Neural cell (in vitro differentiated cells): ENCODE results near the gene PLCB1.

Source experiments
- EP300 ChIP-seq: fragments of 450-650 bp; conservative IDR thresholded peaks from 2 replicates; pipeline ENCODE4 v1.6.1; 2014; ENCODE audit warnings: antibody characterized with exemption, mild to moderate bottlenecking, moderate library complexity; ENCODE audit not compliant: poor library complexity, severe bottlenecking
- EZH2 ChIP-seq: fragments of 200-600, 300-800 bp; shearing (Covaris generic), sonication (generic); IDR thresholded peaks from 2 replicates; pipeline ENCODE4 v1.6.1; 2014; ENCODE audit warnings: antibody characterized with exemption, low read length, borderline replicate concordance, mild to moderate bottlenecking; ENCODE audit not compliant: insufficient read depth, poor library complexity, severe bottlenecking
- POLR2AphosphoS5 ChIP-seq: IDR thresholded peaks from 2 replicates; pipeline ENCODE4 v1.6.1; 2012
- RAD21 ChIP-seq: fragments of 450-650 bp; conservative IDR thresholded peaks from 2 replicates; pipeline ENCODE4 v1.6.1; 2014; ENCODE audit warnings: antibody characterized with exemption, mild to moderate bottlenecking, moderate library complexity
- REST ChIP-seq: IDR thresholded peaks from 2 replicates; pipeline ENCODE4 v1.6.1; 2012; ENCODE audit warnings: borderline replicate concordance
- TAF1 ChIP-seq: IDR thresholded peaks from 2 replicates; pipeline ENCODE4 v1.6.1; 2012; ENCODE audit warnings: low read depth
- TF ChIP-seq, protein P1 (sequence below): fragments of 450-650 bp; IDR thresholded peaks from 2 replicates; pipeline ENCODE4 v1.5.1; 2014; ENCODE audit warnings: antibody characterized with exemption, mild to moderate bottlenecking, moderate library complexity; ENCODE audit not compliant: poor library complexity, severe bottlenecking

DNA sequence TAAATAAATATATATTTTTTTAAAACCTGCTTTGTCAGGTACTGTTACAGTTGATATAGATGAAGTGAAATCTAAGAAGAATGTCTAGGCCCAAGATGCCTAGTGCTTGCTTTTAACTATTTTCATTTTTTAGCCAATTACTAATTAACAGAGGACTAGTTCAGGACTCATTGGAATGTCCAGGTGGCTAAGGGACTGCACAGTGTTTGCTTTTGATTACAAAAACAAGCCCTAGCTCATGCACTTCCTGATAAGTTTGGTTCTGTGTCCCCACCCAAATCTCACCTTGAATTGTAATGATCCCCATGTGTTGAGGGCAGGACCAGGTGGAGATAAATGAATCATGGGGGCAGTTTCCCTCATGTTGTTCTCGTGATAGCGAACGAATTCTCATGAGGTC, 417.1 kb downstream of the PLCB1 start:
- TF ChIP-seq RAD21 (no peak), POLR2AphosphoS5 (no peak), REST (no peak), EZH2 (no peak), TAF1 (no peak), EP300 (no peak)
- TF ChIP-seq, protein P1, sequence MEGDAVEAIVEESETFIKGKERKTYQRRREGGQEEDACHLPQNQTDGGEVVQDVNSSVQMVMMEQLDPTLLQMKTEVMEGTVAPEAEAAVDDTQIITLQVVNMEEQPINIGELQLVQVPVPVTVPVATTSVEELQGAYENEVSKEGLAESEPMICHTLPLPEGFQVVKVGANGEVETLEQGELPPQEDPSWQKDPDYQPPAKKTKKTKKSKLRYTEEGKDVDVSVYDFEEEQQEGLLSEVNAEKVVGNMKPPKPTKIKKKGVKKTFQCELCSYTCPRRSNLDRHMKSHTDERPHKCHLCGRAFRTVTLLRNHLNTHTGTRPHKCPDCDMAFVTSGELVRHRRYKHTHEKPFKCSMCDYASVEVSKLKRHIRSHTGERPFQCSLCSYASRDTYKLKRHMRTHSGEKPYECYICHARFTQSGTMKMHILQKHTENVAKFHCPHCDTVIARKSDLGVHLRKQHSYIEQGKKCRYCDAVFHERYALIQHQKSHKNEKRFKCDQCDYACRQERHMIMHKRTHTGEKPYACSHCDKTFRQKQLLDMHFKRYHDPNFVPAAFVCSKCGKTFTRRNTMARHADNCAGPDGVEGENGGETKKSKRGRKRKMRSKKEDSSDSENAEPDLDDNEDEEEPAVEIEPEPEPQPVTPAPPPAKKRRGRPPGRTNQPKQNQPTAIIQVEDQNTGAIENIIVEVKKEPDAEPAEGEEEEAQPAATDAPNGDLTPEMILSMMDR: no peak
